HG03039 (cell line): ENCODE results near the gene FUNDC1.

Experiments used
- ATAC-seq: cut with Tn5 transposase; IDR thresholded peaks from one replicate; pipeline ENCODE4 v1.9.1; 2021; ENCODE audit warnings: mild to moderate bottlenecking, moderate library complexity; ENCODE audit not compliant: unreplicated experiment

FUNDC1 gene

GRCh38 chrX:44482575-44482974 is 60.1 kb downstream of the FUNDC1 start:
- ATAC-seq, result no peak

- no peak for ATAC-seq
These were observed 62.1 kb downstream of the FUNDC1 start for GRCh38 chrX:44480591-44480990.

DNA sequence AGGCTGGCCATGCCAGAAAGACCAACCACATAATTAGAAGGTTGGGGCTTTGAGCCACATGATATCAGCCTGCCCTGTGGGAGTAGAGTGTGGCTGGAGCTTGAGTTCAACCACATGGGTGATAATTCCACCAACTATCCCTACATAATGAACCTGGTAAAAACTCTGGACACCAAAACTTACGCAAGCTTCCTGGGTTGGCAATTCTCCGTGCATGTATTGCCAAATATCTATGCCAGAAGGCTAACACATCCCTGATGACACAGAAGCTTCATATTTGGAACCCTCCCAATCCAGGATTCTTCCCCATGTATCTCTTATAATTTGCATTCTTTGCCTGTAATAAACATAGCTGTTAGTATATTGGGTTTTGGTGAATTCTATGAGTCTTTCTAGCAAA is 68.2 kb downstream of the FUNDC1 start:
- ATAC-seq, result no peak
